ENCODE results near the gene ITGBL1.

- TF ChIP-seq, protein P1, sequence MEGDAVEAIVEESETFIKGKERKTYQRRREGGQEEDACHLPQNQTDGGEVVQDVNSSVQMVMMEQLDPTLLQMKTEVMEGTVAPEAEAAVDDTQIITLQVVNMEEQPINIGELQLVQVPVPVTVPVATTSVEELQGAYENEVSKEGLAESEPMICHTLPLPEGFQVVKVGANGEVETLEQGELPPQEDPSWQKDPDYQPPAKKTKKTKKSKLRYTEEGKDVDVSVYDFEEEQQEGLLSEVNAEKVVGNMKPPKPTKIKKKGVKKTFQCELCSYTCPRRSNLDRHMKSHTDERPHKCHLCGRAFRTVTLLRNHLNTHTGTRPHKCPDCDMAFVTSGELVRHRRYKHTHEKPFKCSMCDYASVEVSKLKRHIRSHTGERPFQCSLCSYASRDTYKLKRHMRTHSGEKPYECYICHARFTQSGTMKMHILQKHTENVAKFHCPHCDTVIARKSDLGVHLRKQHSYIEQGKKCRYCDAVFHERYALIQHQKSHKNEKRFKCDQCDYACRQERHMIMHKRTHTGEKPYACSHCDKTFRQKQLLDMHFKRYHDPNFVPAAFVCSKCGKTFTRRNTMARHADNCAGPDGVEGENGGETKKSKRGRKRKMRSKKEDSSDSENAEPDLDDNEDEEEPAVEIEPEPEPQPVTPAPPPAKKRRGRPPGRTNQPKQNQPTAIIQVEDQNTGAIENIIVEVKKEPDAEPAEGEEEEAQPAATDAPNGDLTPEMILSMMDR (IDR thresholded peaks at IDR 0.05; ENCODE audit: extremely low read depth in 1 of 2, insufficient read depth in 1 of 2, low read depth in 1 of 2, low read length in 2 of 2): no peak
- TF ChIP-seq JUN (IDR thresholded peaks at IDR 0.05; ENCODE audit: borderline replicate concordance, insufficient read depth, insufficient read length, low read depth) (no peak), POLR2AphosphoS5 (IDR thresholded peaks at IDR 0.05; ENCODE audit: insufficient read depth, low read depth, low read length) (no peak), POLR2A (IDR thresholded peaks at IDR 0.05; ENCODE audit: low read depth, low read length) (no peak), FOS (IDR thresholded peaks at IDR 0.05; ENCODE audit: borderline replicate concordance, insufficient read depth, low read length) (no peak), EZH2 (IDR thresholded peaks at IDR 0.05; ENCODE audit: borderline replicate concordance, low read depth, low read length, severe bottlenecking) (no peak), MYC (IDR thresholded peaks at IDR 0.05; ENCODE audit: low read depth, low read length) (no peak), GATA2 (IDR thresholded peaks at IDR 0.05; ENCODE audit: insufficient read depth, insufficient read length, low read depth, low read length) (no peak)
- TF ChIP-seq, protein P2, sequence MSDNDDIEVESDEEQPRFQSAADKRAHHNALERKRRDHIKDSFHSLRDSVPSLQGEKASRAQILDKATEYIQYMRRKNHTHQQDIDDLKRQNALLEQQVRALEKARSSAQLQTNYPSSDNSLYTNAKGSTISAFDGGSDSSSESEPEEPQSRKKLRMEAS (IDR thresholded peaks at IDR 0.05; ENCODE audit: insufficient read depth, insufficient read length): no peak
These were observed 197.1 kb downstream of the ITGBL1 start for GRCh38 chr13:101649488-101650126.

Data from endothelial cell of umbilical vein (primary cell).